ENCODE results near the gene FAIM2. TPM values are rescaled to one million over a fixed set of nuclear protein-coding genes. Genes with fewer than 3 reads are reported as not detected.

Gene FAIM2
- total and polyA plus RNA-seq, 11 donors: 0.33 to 15.0 (median 5.0) TPM

- 73 to 100% (median 89%) methylated on average over 1 of the region's 1 CpG for WGBS, 4 donors
- H3K4me3 ChIP-seq: no peak overlapping the region
- peaks cover 0 to 12% (median 5%) of the 10 kb centered on the region in 12 donors for H3K4me1 ChIP-seq
- no peaks in the 10 kb centered on the region for H3K36me3 ChIP-seq
- intact Hi-C loops (cut with DNase I): loop anchor here in 2 of 10 donors (5.0 to 10.0 kb wide), 2 partner anchors 69 to 76 kb away; no protein-coding TSS in a partner anchor
- H3K9me3 ChIP-seq: no peaks in the 10 kb centered on the region
- no peaks in the 10 kb centered on the region for H3K27me3 ChIP-seq
- no peak for TF ChIP-seq CTCF (IDR thresholded peaks at IDR 0.05)
- TF ChIP-seq POLR2A (IDR thresholded peaks at IDR 0.05): no peak
- DNase-seq: no peak
- ATAC-seq: no peak
- no peak overlapping the region for H3K27ac ChIP-seq
Observed at GRCh38 chr12:49943625-49943960, 39.9 kb upstream of the FAIM2 start.

GRCh38 chr12:49942921-49943624 is 39.4 kb upstream of the FAIM2 start:
- DNase-seq (no peak), ATAC-seq (no peak)
- no peak overlapping the region for H3K4me3 ChIP-seq
- no peak overlapping the region for H3K27ac ChIP-seq
- TF ChIP-seq CTCF (IDR thresholded peaks at IDR 0.05): no peak
- no peak for TF ChIP-seq POLR2A (IDR thresholded peaks at IDR 0.05)
- intact Hi-C loops (cut with DNase I): loop anchor here in 2 of 10 donors (5.0 to 10.0 kb wide), 2 partner anchors 68 to 76 kb away; no protein-coding TSS in a partner anchor
- no peaks in the 10 kb centered on the region for H3K36me3 ChIP-seq
- peaks cover 0 to 12% (median 5%) of the 10 kb centered on the region in 12 donors for H3K4me1 ChIP-seq
- no peaks in the 10 kb centered on the region for H3K9me3 ChIP-seq
- 80 to 86% (median 83%) methylated on average over 9 to 14 of the region's 14 CpGs for WGBS, 4 donors
- H3K27me3 ChIP-seq: no peaks in the 10 kb centered on the region

- ATAC-seq: no peak
- Histone ChIP-seq H3K4me3 (no peak overlapping the region), H3K36me3 (no peaks in the 10 kb centered on the region), H3K4me1 (peaks cover 0 to 12% (median 5%) of the 10 kb centered on the region in 12 donors), H3K27ac (no peak overlapping the region), H3K27me3 (no peaks in the 10 kb centered on the region), H3K9me3 (no peaks in the 10 kb centered on the region)
- no peak for TF ChIP-seq POLR2A (IDR thresholded peaks at IDR 0.05)
- intact Hi-C loops (cut with DNase I): loop anchor here in 2 of 10 donors (5.0 to 10.0 kb wide), 2 partner anchors 68 to 75 kb away; no protein-coding TSS in a partner anchor
- 88 to 98% (median 97%) methylated on average over 3 of the region's 3 CpGs for whole genome bisulfite sequencing, 4 donors
- no peak for DNase-seq
Observed at GRCh38 chr12:49942512-49942893, 38.8 kb upstream of the FAIM2 start.

- no peak overlapping the region for H3K27ac ChIP-seq
- H3K9me3 ChIP-seq: no peaks in the 10 kb centered on the region
- no peak for DNase-seq
- TF ChIP-seq CTCF (IDR thresholded peaks at IDR 0.05): no peak
- TF ChIP-seq POLR2A (IDR thresholded peaks at IDR 0.05): no peak
- WGBS, 4 donors: 84 to 90% (median 88%) methylated on average over 11 to 13 of the region's 13 CpGs
- H3K4me1 ChIP-seq: peaks cover 0 to 12% (median 5%) of the 10 kb centered on the region in 12 donors
- no peaks in the 10 kb centered on the region for H3K27me3 ChIP-seq
- H3K4me3 ChIP-seq: no peak overlapping the region
- no peaks in the 10 kb centered on the region for H3K36me3 ChIP-seq
- intact Hi-C loops (cut with DNase I): loop anchor here in 2 of 10 donors (5.0 to 10.0 kb wide), 2 partner anchors 67 to 75 kb away; no protein-coding TSS in a partner anchor
- no peak for ATAC-seq
Observed at GRCh38 chr12:49941556-49942511, 38.1 kb upstream of the FAIM2 start.

All from heart left ventricle (tissue), 16 donors.